ENCODE measurements around the gene GJB3.
"Not testable (repeated sequence)": the region's sequence is repeated elsewhere in the genome, so short reads cannot be mapped to it uniquely, and the experiment has no call there.

GJB3 gene

GRCh38 chr1:34761176-34761761, 19.7 kb upstream of the GJB3 start:
- DNase-seq, result no peak

GRCh38 chr1:34761776-34762307, 19.2 kb upstream of the GJB3 start:
- DNase-seq, result no peak

- no peak for DNase-seq
Observed at GRCh38 chr1:34762474-34763141, 18.4 kb upstream of the GJB3 start.

GRCh38 chr1:34763142-34763781, 17.8 kb upstream of the GJB3 start:
- DNase-seq, result no peak

GRCh38 chr1:34768856-34769255, 12.2 kb upstream of the GJB3 start:
- DNase-seq, result no peak

- no peak for DNase-seq
Observed at GRCh38 chr1:34770891-34771504, 10.0 kb upstream of the GJB3 start.

- DNase-seq, result no peak
Observed at GRCh38 chr1:34771573-34772371, 9.2 kb upstream of the GJB3 start.

GRCh38 chr1:34773114-34773513, 7.9 kb upstream of the GJB3 start:
- DNase-seq, result not testable (repeated sequence)

GRCh38 chr1:34774957-34775356, 6.1 kb upstream of the GJB3 start:
- no peak for DNase-seq

- no peak for DNase-seq
Observed at GRCh38 chr1:34776911-34777310, 4.1 kb upstream of the GJB3 start.

- peak; percentile 33 for DNase-seq
Observed at GRCh38 chr1:34777519-34778321, 3.3 kb upstream of the GJB3 start.

- DNase-seq, result peak; percentile 24
Observed at GRCh38 chr1:34778381-34778780, 2.6 kb upstream of the GJB3 start.

GRCh38 chr1:34779005-34779404, 2.0 kb upstream of the GJB3 start:
- no peak for DNase-seq

GRCh38 chr1:34779526-34779925, 1.5 kb upstream of the GJB3 start:
- no peak for DNase-seq

GRCh38 chr1:34779962-34780361, 1.1 kb upstream of the GJB3 start:
- no peak for DNase-seq

- DNase-seq, result no peak
Observed at GRCh38 chr1:34780528-34780927, 486 bp upstream of the GJB3 start.

GRCh38 chr1:34781844-34782391, 904 bp downstream of the GJB3 start:
- no peak for DNase-seq

- no peak for DNase-seq
Observed at GRCh38 chr1:34784751-34785221, 3.8 kb downstream of the GJB3 start.

GRCh38 chr1:34785231-34785874, 4.3 kb downstream of the GJB3 start:
- DNase-seq, result no peak

GRCh38 chr1:34785875-34786470, 5.0 kb downstream of the GJB3 start:
- no peak for DNase-seq
